Glomerular visceral epithelial cell (primary cell): ENCODE results near the gene SASH3.

Experiments used
- DNase-seq: peaks from one replicate; pipeline ENCODE4 v3.0.0-alpha.2; 2016; ENCODE audit errors: extremely low spot score

Gene SASH3

DNA sequence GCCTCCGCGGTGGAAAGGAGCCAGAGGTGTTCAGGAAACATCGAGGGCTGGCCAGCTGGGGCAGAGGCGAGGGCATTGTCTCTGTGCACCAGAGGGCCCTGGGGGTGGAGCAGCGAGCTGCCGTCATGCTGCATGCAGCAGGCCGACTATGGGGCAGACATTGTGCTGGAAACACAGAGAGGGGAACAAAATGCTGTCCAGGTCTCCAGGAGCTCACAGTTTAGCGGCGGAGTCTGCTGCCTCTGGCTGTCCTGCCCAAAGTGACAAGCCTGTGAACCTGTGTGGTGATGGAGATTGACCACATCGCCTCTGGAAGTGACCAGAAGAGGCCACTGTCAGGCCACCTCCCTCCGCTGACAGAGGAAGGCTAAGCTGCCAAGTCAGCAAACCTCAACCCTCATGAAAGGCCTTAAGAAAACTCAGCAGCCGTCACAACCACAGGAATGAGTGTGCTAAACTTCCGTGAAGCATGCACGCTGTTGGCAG is 20.1 kb upstream of the SASH3 start:
- DNase-seq, result peak; percentile 65

DNA sequence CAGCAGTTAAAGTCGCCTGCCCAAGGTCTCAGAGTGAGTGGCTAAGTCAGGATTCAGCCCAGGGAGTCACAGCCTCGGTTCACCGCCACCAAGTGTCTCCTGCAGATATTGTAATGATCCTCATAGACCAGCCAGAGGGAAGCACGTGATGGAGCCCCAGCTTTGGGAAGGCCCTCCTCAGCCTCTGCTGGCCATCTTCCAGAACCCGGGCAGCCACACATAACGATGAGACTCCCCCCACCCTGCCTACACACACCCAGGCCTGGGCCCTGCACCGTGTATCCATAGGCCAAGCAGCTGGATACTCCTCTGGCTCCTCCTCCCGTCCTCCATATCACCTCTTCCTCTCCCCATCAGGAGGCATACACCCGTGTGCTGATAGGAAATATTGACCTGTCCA is 19.6 kb upstream of the SASH3 start:
- DNase-seq, result no peak

DNA sequence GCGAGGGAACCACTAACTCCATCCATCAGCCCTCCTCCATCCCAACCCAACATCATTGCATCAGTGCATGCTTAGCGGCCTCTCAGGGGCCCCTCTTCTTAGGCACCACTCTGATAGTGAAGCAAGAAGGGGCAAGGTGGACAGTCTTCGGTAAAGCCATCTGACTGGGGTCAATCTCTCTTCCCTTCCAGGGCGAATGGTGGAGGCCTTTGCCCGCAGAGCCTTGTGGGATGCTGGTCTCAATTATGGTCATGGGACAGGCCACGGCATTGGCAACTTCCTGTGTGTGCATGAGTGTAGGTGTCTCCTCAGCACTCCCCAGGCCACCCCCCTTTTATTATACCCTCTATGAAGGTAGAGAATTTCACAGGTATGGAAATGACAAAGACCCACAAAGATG is 18.8 kb upstream of the SASH3 start:
- DNase-seq, result no peak

DNA sequence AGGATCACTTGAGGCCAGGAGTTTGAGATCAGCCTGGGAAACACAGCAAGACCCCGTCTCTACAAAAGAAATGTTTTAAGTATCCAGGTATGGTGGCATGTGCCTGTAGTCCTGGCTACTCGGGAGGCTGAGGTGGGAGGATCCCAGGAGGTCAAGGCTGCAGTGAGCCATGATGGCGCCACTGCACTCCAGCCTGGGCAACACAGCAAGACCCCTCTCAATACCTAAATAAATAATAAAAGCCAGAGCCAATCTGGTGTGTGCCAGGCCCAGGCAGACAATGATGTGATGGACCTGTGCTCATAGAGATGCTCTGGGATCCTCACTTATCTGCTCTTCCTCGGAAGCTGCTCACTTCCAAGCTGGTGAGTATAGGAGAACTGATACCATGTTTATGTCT is 18.2 kb upstream of the SASH3 start:
- DNase-seq, result no peak

DNA sequence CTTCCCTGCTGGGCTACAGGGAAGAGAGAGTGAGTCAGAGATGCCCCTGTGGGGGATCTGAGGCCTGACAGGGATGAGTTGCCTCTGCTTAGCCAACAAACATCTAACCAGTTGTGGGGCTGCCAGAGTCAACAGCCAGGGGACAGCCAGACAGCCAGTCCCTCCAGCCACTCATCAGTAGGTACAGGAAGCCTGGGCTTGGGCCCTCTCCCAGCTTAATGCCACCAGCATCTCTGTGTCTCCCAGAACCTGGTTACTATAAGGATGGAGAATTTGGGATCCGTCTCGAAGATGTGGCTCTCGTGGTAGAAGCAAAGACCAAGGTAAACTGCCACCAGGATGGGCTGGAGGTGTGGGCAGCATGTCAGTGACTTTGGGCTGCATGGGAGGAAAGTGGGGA is 17.3 kb upstream of the SASH3 start:
- no peak for DNase-seq

DNA sequence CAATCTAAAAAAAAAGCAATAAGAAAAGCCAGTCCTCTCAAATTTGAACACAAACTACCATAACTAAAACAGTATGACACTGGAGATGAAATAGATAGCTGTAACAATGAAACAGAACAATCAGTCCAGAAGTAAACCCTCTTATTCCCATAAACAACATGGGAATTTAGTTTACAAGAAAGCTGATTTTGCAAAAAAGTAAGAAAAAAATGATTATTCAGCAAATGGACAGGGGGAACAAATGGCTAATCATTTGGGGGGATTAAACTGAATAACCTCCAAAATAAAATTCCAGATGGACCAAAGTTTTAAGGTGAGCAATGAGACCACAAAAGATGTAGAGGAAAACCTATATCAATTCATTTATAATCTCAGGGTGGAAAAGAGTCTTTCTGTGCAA is 16.1 kb upstream of the SASH3 start:
- DNase-seq, result no peak

DNA sequence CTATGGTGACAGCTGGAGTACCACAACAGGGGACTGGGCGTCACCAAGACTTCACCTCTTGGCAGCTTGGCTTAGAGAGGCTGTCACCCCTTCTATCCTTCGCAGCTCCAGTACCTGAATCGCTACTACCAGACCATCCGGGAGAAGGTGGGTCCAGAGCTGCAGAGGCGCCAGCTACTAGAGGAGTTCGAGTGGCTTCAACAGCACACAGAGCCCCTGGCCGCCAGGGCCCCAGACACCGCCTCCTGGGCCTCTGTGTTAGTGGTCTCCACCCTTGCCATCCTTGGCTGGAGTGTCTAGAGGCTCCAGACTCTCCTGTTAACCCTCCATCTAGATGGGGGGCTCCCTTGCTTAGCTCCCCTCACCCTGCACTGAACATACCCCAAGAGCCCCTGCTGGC is 11.6 kb upstream of the SASH3 start:
- no peak for DNase-seq

DNA sequence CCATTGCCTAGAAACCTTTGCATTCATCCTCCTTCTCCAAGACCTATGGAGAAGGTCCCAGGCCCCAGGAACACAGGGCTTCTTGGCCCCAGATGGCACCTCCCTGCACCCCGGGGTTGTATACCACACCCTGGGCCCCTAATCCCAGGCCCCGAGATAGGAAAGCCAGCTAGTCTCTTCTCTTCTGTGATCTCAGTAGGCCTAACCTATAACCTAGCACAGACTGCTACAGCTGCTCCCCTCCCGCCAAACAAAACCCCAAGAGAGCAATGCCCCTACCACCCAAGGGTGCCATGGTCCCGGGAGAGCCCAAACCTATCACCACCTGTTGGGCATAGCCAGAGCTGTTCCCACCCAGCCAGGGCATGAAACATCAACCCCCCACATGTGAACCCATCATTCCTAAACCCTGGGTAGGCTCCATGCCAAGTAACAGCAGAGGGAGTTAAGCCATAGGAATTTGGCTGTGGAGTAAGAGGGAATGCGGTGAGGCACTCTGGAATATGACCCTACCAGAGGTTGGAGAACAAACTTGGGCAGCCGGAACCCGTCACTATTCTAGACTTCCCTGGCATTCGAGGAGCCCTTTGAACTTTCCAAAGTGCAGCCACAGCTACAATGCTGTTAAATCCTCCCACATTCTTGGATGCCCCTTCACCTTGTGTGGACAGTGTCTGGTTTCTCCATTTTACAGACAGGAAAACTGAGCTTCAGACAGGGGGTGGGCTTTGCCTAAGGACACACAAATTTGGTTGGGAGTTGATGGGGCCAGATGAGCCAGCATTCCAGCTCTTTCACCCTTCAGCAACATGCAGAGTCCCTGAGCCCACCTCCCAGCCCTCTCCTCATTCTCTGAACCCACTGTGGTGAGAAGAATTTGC is 10.9 kb upstream of the SASH3 start:
- no peak for DNase-seq

DNA sequence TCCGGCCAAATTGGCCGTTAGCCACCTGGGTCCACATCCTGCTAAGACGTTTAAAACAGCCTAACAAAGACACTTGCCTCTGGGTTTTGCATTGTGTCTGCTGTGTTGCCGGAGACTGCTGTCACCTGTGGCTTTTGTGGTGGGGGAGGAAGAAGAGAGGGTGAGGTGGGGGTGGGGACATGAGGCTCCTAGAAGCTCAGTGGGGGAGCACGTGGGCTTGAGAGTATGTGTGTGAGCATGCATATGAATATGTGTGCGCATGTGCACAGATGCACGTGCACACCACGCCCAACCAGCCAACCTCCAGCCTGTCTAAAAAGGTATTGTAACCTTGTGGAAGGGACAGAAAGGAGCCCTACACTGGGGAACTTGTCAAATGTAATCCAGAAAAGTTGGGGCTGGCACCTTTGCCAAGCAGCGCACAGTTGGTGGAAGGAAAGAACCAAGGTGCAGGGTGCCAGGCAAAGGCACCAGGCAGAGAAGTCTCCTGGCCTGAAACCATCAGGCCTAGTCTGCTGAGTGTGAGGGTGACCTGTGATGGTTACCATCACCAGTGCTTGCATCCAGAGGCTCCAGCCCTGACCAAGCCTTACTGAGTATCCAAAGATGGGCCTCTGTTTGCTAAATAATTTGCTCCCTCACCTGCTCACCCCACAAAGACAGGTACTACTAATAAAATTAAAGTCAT is 10.1 kb upstream of the SASH3 start:
- DNase-seq, result no peak

DNA sequence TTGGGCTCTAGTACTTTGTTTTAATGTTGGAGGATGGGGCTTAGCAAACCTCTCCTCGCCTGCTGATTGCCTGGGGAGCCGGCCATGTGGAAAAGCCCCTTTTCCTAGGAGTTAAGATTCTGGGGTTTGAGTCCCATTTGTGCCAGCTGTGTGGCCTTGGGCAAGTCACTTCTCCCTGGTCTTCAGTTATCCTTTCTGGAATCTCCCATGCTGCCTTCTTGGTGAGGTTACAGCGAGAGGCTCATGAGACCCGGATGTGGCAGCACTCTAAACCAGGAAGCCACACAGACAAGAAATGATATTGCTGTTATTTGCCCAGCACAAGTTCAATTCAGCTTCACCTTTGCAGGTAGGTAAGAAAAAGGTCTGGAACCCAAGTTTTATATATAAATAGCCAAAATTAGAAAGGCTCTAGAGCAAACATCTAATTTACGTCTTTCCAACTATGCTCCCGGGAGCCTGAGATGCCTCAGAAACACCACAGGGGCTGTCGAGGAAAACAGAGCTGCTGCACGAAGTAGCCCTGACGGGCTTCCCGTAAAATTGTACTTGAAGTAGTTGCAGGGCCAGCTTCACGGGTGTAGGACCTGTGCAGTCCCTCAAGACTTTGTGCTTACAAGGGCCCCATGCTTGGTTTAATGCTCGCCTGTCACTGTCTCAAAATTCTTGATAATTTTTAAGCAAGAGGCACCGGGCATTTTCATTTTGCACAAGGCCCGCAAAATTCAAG is 8.3 kb upstream of the SASH3 start:
- no peak for DNase-seq

DNA sequence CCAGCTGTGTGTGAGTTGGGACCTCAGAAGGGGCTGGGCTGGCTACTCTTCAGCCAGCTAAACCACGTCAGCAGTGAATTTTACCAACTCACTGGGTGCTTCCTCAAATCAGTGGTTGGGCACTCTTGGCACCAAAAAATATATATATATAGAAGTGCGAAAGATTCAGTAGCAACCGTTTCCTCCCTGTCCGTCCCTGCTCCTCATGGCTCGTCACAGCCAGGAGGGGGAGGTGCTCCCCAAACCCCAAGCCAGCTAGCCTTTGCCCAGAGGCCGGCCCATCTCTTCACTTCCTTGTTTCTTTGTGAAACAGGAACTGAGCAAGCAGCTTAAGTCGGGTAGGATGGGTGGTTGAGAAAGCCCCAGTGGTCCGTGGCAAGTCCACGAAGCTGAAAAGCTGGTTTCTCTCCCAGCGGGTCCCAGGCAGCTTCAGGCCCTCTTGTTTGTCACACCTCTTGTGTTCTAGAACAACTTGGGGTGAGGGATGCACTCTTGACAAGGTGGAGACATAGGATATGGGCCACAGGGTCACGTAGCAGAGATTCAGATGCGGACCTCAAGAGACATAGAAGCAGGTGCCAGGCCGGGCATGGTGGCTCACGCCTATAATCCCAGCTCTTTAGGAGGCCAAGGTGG is 6.8 kb upstream of the SASH3 start:
- no peak for DNase-seq

DNA sequence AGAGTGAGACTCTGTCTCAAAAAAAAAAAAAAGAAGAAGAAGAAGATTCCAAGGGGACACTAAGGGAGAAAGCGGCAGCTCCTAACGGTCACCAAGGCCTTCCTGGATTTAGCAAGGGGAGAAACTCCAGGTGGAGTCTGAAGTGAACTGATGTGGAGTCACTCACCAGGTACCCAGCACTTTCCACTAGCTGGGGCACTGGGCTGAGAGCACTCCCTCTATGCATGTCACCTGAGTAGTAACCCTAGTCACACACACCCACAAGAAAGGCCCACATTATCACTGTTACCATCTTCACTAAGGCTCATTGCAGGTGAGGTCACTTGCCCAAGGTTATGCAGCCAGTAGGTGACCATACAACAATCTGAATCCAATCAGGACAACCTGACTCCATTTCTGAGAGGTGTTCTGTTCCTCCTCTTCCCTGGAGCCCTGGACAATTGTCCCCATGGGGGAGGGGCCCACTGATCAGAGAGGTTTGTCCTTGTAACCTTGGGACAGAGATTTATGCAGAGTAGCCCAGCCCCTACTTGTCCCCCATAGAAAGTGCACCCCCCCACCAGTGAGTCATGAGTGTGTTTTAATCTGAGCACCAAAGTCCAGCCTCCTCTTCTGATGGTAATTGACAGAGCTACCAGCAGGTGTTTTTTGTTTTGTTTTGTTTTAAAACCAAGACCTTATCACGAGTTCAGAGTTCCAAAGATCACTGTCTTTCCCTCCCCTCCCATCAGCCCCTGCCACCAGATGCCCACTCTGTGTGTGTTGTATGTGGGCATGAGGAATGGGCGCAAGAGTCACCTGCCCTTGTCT is 5.9 kb upstream of the SASH3 start:
- DNase-seq, result no peak

DNA sequence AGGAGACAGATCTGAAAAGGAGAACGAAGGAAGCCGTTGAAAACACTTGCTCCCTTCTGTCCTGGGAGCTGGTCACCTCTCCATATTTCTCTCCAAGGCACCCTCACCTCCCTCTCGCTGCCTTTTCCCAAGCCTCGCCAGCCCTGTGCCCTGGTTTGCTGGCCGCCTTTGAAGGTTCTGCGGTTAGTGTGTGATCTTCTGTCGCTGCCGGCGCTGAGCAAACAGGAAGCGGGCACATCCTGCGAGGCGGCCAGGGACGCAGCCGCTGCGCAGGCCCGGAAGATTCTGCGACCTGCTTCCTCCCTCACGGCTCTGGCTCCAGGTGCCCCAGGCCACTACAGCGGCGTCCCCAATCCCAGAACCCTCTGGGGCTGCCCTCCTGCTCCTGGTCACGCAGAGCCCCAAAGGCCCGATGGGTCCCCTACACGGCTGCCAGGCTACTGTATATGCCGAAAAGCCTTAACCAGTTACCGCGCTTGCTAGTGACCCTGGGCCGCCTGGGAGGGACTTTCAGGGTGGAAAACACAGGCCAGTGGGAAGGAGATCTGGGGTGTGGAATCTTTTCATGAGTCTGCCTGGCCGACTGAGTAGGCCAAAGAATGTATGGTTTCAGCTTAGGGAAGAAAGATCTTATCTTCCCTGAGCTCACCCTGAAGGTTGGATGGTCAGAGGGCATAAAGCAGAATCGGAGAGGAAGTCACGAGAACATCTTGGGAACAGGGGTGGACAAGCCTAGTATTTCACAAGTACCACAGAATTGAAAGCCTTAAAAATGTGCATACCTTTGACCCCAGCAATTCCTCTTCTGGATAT is 2.3 kb upstream of the SASH3 start:
- no peak for DNase-seq

DNA sequence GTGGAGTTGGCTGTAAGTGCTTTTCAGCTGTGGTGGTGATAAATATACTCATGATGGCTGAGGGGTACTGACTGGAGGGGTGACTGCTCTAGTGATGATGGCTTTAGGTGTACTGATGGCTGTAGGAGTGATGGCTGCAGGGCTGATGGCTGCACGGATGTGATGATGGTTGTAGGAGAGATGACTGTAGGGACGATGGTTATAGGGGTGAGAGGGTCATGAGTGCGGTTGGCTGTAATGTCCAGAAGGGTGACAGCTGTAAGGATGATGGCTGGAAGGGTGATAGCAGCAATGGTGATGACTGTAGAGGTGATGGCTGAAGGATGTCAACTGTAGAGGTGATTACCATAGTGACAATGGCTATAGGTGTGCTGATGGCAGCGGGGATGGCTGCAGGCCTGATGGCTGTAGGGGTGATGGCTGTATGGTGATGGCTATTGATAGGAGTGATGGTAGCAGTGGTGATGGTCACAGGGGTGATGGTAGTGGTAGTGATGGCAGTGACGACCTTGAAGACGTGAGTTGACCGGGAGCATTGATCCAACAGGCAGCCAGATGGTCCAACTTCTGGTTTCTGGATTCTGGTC is 570 bp upstream of the SASH3 start:
- DNase-seq, result no peak

DNA sequence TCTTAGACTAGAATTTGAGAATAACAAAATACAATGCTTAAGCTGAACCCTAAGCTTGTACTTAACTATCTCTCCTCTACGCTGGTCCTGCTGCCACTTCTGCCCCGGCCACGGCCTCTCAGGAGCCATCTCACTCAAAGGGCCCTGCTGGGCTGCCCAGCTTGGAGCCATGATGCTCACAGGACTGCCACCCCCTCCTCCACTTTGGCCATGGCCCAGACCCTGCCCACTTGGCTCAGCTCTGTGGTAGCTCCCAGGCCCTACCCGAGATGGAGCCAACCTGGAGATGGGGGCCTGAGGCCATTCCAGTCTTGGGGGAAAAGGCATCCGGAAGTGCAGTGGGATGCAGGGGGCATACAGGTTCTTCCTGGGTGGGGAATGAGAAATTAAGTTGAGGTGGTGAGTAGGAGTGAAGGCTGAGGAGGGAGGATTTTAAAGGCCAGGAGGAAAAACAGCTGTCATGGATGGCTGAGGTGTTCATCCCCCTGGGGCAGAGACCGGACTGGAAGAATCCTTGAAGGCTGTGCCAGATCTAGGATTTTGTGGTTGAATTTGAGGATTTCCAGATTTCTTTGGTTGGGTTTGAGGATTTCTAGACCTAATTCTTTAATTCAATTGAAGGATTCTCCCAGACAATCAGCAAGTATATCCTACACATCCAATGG is 824 bp downstream of the SASH3 start:
- no peak for DNase-seq

DNA sequence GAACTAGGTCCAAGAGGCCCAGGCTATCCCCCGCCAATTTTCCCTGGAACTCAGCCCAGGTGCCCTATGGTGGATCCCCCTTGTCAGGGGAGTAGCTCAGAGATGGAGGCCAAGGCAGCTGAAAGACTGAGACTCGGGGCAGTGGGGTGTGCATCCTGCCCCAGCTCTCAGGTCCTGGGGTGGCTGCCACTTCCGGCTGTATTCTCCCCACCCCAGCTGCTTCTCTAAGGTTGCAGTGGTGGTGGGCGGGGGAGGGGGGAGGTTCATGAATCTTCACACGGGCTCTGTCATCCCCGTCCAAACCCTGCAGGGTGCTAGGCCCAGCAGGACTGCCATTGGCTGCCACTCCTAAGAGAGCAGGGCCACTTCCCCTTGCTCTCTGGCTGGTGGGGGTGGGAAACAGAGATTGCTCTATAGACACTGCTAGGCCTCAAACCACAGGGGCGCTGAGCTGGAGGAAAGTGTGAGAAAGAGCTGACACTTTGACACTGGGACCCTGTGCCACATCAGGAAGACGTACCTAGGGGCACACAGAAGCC is 1.5 kb downstream of the SASH3 start:
- no peak for DNase-seq

DNA sequence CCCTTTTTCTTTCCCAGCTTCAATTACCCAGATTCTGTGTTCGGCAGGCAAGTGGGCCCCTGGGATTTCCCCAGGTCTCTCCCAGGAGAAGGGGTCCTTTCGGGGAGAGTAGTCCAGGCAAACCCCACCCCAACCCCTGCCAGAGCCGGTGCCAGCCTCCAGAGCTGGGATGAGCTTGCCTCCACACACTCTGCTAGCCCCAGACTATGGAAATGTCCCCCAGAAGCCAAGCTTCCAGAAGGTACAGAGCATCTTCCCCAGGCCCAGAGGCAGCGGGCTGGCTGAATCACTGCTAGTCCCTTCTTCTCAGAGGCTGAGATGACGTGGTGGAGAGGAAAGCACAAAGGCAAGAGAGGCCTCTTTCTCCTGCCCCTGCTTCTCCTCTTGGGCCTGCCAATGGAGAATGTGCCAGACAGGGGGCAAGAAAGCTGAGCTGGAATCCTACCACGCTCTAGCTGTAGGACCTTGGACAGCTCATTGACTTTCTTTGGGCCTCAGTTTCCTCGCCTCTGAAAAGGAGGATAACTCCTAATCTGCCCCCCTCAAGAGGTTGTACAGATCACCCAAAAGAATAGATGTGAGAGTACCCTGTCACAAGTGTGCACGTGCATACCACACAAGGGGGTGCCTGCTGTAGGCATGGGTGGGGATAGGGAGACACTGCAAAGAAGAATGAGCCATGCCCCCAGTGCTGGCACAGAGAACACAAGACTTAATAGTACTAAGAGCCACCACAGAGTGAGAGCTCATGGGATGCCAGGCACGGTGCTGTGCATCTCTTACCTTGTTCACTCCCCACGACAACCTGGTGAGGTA is 2.1 kb downstream of the SASH3 start:
- no peak for DNase-seq

DNA sequence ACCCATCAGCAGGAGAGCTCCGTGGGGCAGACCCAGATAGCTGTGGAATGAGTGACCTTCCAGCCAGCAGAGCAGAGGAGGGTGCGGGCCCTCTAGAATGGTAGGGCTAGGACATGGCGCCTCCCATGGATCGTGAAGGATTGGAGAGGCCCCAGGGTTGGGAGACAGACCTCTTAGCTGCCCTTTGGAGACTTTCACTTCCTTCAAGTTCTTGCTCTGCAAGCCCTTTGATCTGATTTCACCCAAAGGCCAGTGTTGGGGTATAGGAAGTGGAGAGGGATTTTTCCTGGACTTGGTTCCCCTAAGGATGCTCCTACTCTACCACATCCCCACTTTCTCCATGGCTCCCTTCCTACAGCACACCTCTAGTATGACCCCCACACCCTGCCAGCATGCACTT is 3.0 kb downstream of the SASH3 start:
- no peak for DNase-seq
